ENCODE measurements around the gene STRN4.

DNA sequence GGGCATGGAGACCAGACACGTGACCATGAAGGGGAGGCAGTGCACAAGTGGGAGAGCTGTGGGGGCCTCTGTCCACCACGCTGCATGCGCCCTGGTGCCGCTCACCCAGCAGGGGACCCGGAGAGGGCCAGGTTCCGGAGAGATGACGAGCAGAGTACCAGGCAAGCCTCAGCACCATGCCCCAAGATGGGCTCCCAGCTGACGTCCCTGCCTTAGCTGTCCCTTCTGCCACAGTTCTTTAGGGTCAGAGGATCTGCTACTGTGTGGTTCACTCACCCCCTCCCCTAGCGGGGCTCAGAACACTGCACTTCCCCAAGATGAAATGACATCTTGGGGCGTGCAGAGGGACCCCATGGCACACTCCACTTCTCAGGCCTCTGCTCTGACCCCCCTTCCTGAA lies 19.7 kb downstream of the STRN4 start:
- TF ChIP-seq, protein P1, sequence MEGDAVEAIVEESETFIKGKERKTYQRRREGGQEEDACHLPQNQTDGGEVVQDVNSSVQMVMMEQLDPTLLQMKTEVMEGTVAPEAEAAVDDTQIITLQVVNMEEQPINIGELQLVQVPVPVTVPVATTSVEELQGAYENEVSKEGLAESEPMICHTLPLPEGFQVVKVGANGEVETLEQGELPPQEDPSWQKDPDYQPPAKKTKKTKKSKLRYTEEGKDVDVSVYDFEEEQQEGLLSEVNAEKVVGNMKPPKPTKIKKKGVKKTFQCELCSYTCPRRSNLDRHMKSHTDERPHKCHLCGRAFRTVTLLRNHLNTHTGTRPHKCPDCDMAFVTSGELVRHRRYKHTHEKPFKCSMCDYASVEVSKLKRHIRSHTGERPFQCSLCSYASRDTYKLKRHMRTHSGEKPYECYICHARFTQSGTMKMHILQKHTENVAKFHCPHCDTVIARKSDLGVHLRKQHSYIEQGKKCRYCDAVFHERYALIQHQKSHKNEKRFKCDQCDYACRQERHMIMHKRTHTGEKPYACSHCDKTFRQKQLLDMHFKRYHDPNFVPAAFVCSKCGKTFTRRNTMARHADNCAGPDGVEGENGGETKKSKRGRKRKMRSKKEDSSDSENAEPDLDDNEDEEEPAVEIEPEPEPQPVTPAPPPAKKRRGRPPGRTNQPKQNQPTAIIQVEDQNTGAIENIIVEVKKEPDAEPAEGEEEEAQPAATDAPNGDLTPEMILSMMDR (IDR thresholded peaks at IDR 0.05; ENCODE audit: low read length): no peak
- no peak for TF ChIP-seq EZH2phosphoT487 (IDR thresholded peaks at IDR 0.05; ENCODE audit: low read length)

Measured in MM.1S (cell line).